ENCODE data around the gene STS.

The STS gene, protein sequence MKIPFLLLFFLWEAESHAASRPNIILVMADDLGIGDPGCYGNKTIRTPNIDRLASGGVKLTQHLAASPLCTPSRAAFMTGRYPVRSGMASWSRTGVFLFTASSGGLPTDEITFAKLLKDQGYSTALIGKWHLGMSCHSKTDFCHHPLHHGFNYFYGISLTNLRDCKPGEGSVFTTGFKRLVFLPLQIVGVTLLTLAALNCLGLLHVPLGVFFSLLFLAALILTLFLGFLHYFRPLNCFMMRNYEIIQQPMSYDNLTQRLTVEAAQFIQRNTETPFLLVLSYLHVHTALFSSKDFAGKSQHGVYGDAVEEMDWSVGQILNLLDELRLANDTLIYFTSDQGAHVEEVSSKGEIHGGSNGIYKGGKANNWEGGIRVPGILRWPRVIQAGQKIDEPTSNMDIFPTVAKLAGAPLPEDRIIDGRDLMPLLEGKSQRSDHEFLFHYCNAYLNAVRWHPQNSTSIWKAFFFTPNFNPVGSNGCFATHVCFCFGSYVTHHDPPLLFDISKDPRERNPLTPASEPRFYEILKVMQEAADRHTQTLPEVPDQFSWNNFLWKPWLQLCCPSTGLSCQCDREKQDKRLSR

DNA sequence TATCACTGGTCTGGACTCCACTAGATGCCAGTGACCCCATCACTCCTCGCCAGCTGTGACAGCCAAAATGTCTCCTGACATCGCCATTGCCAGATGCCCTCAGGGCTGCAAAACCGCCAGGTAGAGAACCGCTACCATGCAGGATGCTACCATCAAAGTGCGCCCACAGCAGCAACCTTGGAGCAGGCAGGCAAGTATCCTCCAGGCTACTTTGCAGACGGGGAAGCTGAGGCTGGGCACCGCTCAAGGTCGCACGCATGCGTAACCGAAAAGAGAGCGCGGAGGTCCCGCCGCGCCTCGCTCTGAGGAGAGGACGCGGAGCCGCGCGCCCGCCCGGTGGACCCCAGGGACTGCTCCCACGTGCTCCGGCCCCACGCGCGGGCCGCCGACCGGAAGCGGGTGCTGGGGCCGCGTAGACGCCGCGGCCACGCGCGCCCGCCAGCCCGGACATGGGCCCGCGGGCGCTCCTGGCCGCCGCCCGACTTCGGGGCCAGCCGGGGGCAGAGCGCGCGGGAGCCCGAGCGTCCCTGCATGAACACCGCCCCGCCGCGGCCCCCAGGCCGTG is at the start of gene STS:
Gene STS, plus strand, starts transcription at position 300 of the 565 bp plus-strand sequence. CDS start 105,488 bp downstream, outside the sequence.
- Histone ChIP-seq H3K4me1 (ENCODE audit: low read length) (peaks cover 20% of the 10 kb centered on the region), H3K36me3 (replicated peaks; ENCODE audit: low read depth, low read length) (no peaks in the 10 kb centered on the region), H3K4me2 (ENCODE audit: low read length) (peak within 1 kb of the TSS; percentile 95), H2AFZ (ENCODE audit: low read depth, low read length) (peak within 1 kb of the TSS; percentile 94), H3K9ac (ENCODE audit: low read length) (peak within 1 kb of the TSS; percentile 95), H3K9me3 (ENCODE audit: insufficient read depth, low read length) (no peaks in the 10 kb centered on the region), H3K4me3 (ENCODE audit: low read length) (peak within 1 kb of the TSS; percentile 97), H3K79me2 (ENCODE audit: low read length) (peaks cover 46% of the 10 kb centered on the region), H3K27me3 (ENCODE audit: low read depth, low read length) (no peaks in the 10 kb centered on the region), H4K20me1 (ENCODE audit: insufficient read depth, low read length) (no peaks in the 10 kb centered on the region), H3K27ac (ENCODE audit: low read length) (peak within 1 kb of the TSS; percentile 77)
- TF ChIP-seq EZH2phosphoT487 (IDR thresholded peaks at IDR 0.05; ENCODE audit: low read depth), result no peak
- TF ChIP-seq, protein P1, sequence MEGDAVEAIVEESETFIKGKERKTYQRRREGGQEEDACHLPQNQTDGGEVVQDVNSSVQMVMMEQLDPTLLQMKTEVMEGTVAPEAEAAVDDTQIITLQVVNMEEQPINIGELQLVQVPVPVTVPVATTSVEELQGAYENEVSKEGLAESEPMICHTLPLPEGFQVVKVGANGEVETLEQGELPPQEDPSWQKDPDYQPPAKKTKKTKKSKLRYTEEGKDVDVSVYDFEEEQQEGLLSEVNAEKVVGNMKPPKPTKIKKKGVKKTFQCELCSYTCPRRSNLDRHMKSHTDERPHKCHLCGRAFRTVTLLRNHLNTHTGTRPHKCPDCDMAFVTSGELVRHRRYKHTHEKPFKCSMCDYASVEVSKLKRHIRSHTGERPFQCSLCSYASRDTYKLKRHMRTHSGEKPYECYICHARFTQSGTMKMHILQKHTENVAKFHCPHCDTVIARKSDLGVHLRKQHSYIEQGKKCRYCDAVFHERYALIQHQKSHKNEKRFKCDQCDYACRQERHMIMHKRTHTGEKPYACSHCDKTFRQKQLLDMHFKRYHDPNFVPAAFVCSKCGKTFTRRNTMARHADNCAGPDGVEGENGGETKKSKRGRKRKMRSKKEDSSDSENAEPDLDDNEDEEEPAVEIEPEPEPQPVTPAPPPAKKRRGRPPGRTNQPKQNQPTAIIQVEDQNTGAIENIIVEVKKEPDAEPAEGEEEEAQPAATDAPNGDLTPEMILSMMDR (IDR thresholded peaks at IDR 0.05; ENCODE audit: low read depth, low read length), result no peak

DNA sequence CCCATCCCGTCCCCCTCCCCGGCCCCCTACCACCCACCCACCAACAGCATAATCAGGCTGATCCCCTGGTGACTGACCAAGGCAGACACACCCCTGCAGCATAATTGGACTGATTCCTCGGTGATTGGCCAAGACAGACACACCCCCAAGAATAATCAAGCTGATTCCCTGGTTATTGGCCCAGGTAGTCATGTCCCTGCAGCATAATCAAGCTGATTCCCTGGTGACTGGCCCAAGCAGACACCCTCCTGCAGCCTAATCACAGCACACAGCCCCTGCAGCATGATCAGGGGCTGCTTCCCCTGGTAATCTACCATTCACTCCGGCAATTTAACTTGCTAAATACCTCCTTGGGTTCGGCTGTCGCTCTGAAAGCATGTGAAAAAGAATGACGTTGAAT is 47.5 kb upstream of the STS start:
- Histone ChIP-seq H3K4me2 (ENCODE audit: low read length) (no peak overlapping the region), H2AFZ (ENCODE audit: low read depth, low read length) (no peak overlapping the region), H3K36me3 (replicated peaks; ENCODE audit: low read depth, low read length) (peaks cover 7% of the 10 kb centered on the region), H4K20me1 (ENCODE audit: insufficient read depth, low read length) (no peaks in the 10 kb centered on the region), H3K9ac (ENCODE audit: low read length) (no peak overlapping the region), H3K4me3 (ENCODE audit: low read length) (no peak overlapping the region), H3K27ac (ENCODE audit: low read length) (no peak overlapping the region), H3K9me3 (ENCODE audit: insufficient read depth, low read length) (no peaks in the 10 kb centered on the region), H3K4me1 (ENCODE audit: low read length) (peaks cover 4% of the 10 kb centered on the region; the same call in 1 of the 2 replicates), H3K79me2 (ENCODE audit: low read length) (no peaks in the 10 kb centered on the region), H3K27me3 (ENCODE audit: low read depth, low read length) (no peaks in the 10 kb centered on the region)
- TF ChIP-seq, protein P1 (IDR thresholded peaks at IDR 0.05; ENCODE audit: low read depth, low read length), result no peak
- TF ChIP-seq EZH2phosphoT487 (IDR thresholded peaks at IDR 0.05; ENCODE audit: low read depth), result no peak

DNA sequence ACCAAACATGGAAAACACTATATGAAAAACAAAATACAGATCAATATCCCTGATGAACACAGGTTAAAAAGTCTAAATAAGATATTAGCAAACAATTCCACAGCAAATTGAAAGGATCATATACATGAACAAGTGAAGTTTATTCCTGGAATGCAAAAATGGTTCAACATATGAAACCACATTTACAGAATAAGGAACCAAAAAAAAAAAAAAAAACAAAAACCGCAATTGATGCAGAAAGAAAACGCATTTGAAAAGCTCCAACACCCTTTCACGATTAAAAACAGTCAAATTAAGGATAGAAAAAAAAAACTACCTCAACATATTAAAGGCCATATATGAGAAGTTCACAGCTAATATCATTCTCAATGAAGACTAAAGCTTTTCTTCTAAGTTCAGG is 45.4 kb upstream of the STS start:
- no peaks in the 10 kb centered on the region for H3K79me2 ChIP-seq (ENCODE audit: low read length)
- H3K4me2 ChIP-seq (ENCODE audit: low read length), result no peak overlapping the region
- H3K36me3 ChIP-seq (replicated peaks; ENCODE audit: low read depth, low read length), result peaks cover 11% of the 10 kb centered on the region
- no peaks in the 10 kb centered on the region for H3K9me3 ChIP-seq (ENCODE audit: insufficient read depth, low read length)
- no peak overlapping the region for H3K27ac ChIP-seq (ENCODE audit: low read length)
- TF ChIP-seq, protein P1 (IDR thresholded peaks at IDR 0.05; ENCODE audit: low read depth, low read length), result no peak
- no peak for TF ChIP-seq EZH2phosphoT487 (IDR thresholded peaks at IDR 0.05; ENCODE audit: low read depth)
- H4K20me1 ChIP-seq (ENCODE audit: insufficient read depth, low read length), result no peaks in the 10 kb centered on the region
- no peak overlapping the region for H2AFZ ChIP-seq (ENCODE audit: low read depth, low read length)
- no peak overlapping the region for H3K4me3 ChIP-seq (ENCODE audit: low read length)
- H3K27me3 ChIP-seq (ENCODE audit: low read depth, low read length), result no peaks in the 10 kb centered on the region
- no peak overlapping the region for H3K9ac ChIP-seq (ENCODE audit: low read length)
- peaks cover 4% of the 10 kb centered on the region; the same call in 1 of the 2 replicates for H3K4me1 ChIP-seq (ENCODE audit: low read length)

DNA sequence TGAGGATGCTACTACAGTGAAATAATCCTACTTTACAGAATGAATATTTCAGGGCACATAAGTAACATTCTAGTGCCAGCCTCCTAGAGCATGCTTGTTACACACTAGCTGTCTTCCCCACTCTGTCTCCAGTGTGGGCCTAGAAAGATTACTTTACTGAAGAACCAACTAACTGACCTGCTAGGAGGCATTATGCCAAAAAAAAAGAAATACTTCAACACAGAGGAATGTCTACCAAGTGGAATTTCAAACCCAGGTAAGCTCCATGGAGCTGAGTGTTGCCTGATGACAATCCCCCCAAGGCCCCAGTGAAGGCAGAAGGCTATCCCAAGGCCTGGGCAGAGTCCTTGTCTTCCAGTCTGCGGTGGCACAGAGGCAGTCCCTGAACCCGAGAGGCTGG is 40.9 kb upstream of the STS start:
- Histone ChIP-seq H3K4me3 (ENCODE audit: low read length) (no peak overlapping the region), H3K4me2 (ENCODE audit: low read length) (no peak overlapping the region), H4K20me1 (ENCODE audit: insufficient read depth, low read length) (no peaks in the 10 kb centered on the region), H3K27me3 (ENCODE audit: low read depth, low read length) (no peaks in the 10 kb centered on the region), H3K9ac (ENCODE audit: low read length) (no peak overlapping the region), H3K36me3 (replicated peaks; ENCODE audit: low read depth, low read length) (peaks cover 11% of the 10 kb centered on the region), H3K9me3 (ENCODE audit: insufficient read depth, low read length) (no peaks in the 10 kb centered on the region), H2AFZ (ENCODE audit: low read depth, low read length) (no peak overlapping the region), H3K79me2 (ENCODE audit: low read length) (peaks cover 9% of the 10 kb centered on the region; the same call in 1 of the 2 replicates), H3K4me1 (ENCODE audit: low read length) (peaks cover 30% of the 10 kb centered on the region), H3K27ac (ENCODE audit: low read length) (no peak overlapping the region)
- TF ChIP-seq EZH2phosphoT487 (IDR thresholded peaks at IDR 0.05; ENCODE audit: low read depth), result no peak
- TF ChIP-seq, protein P1 (IDR thresholded peaks at IDR 0.05; ENCODE audit: low read depth, low read length), result no peak
